Effector memory CD8-positive, alpha-beta T cell (primary cell): ENCODE data around the gene GRIN2C.

ENCODE experiments used
- ATAC-seq: fragments of 150-1000 bp; cut with Tn5 transposase; replicated peaks from 2 replicates; pipeline ENCODE4 v1.10.0; 2021; ENCODE audit warnings: mild to moderate bottlenecking, moderate library complexity
- DNase-seq, 3 experiments: peaks; one replicate each; pipeline ENCODE4 v3.0.0; 2021
- H3K27ac Mint-ChIP-seq, 2 donors: one replicate each; pipeline ENCODE4 v1.8.0; 2022; ENCODE audit warnings: mild to moderate bottlenecking in 2 of 2, mixed read lengths in 2 of 2, moderate library complexity in 2 of 2
- H3K27me3 Mint-ChIP-seq, 2 donors: one replicate each; pipeline ENCODE4 v1.8.0; 2022; ENCODE audit warnings: mixed read lengths in 2 of 2
- H3K36me3 Mint-ChIP-seq: one replicate; pipeline ENCODE4 v1.8.0; 2022; ENCODE audit warnings: mild to moderate bottlenecking, moderate library complexity, mixed read lengths; ENCODE audit not compliant: insufficient read depth
- H3K4me1 Mint-ChIP-seq, 2 donors: one replicate each; pipeline ENCODE4 v1.8.0; 2022; ENCODE audit warnings: low read depth in 2 of 2, mixed read lengths in 2 of 2
- H3K4me3 Mint-ChIP-seq, 2 donors: one replicate each; pipeline ENCODE4 v1.8.0; 2022; ENCODE audit warnings: mild to moderate bottlenecking in 2 of 2, mixed read lengths in 2 of 2, moderate library complexity in 2 of 2
- H3K9me3 Mint-ChIP-seq, 2 donors: one replicate each; pipeline ENCODE4 v1.8.0; 2022; ENCODE audit warnings: mixed read lengths in 2 of 2

The GRIN2C gene

GRCh38 chr17:74812109-74813009 lies 47.3 kb downstream of the GRIN2C start:
- Mint-ChIP-seq H3K4me3 (no peak overlapping the region), H3K27me3 (no peaks in the 10 kb centered on the region), H3K27ac (no peak overlapping the region), H3K9me3 (no peaks in the 10 kb centered on the region), H3K36me3 (peaks cover 7% of the 10 kb centered on the region), H3K4me1 (peaks cover under 1 to 8% of the 10 kb centered on the region in 2 donors)
- ATAC-seq: no peak
- DNase-seq: no peak

GRCh38 chr17:74810699-74811485 lies 48.8 kb downstream of the GRIN2C start:
- ATAC-seq (no peak), DNase-seq (no peak)
- Mint-ChIP-seq H3K27ac (no peak overlapping the region), H3K9me3 (no peaks in the 10 kb centered on the region), H3K4me1 (peaks cover 3 to 7% of the 10 kb centered on the region in 2 donors), H3K27me3 (no peaks in the 10 kb centered on the region), H3K36me3 (peaks cover 7% of the 10 kb centered on the region), H3K4me3 (no peak overlapping the region)

DNA sequence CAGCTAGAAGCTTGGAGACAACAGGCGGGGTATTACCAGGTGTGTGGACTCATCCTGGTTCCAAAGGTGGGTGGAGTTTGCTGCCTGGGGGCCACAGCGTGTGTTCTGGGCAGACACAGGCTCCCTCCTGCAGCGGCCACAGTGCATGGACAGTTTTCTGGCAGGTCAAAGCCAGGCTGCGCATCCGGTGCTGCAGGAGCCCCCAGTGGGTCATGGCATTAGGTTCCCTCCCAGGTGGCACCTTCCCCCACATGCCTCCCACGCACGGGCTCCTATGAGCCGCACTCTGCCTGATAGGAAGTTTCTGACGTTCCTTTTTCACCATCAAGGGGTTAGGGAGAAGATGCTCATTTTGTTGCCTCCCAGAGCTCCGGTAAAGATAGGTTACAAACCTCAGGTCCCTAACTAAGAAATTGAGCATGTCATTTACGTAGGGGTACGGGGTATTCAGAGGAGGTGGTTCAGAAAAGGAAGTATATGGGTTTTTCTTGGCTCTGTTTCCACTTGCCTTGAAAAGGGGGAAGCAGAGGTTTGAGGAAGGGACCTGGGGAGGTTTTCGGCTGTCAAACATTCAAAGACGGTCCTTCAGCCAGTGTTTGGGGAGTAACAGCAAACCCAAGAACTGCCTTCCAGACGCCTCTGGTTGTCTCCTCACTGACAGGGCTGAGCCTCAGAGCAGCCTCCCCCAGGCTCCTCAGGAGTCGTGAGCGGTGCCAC lies 50.8 kb downstream of the GRIN2C start:
- no peak for ATAC-seq
- H3K27ac Mint-ChIP-seq: no peak overlapping the region
- no peak for DNase-seq

DNA sequence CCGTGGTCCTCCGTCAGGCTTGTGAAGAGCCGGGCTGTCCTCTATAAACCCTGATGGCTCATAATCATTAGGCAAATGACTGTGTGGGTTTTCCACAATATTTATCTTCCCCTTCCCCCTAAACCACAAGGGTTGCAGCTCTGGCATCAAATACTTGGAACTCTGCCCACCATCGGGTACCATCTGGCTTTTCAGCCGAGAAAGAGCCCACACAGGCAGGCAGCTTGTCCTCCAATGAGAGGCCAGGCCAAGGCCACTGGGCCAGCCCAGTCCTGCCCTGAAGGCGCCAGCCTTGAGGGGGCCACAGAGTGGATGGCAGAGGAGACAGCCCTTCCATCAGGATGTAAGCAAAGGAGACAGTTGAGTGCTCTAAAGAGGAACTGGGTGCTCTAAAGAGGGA lies 51.8 kb downstream of the GRIN2C start:
- Mint-ChIP-seq H3K27ac (no peak overlapping the region), H3K27me3 (no peaks in the 10 kb centered on the region), H3K4me1 (peaks cover 1 to 3% of the 10 kb centered on the region in 2 donors), H3K4me3 (no peak overlapping the region), H3K36me3 (peaks cover 17% of the 10 kb centered on the region), H3K9me3 (no peaks in the 10 kb centered on the region)
- ATAC-seq: no peak
- no peak for DNase-seq

More for the DNA sequence above, 50.8 kb downstream of the GRIN2C start:
- H3K36me3 Mint-ChIP-seq: peaks cover 12% of the 10 kb centered on the region
- no peaks in the 10 kb centered on the region for H3K27me3 Mint-ChIP-seq
- no peaks in the 10 kb centered on the region for H3K9me3 Mint-ChIP-seq
- H3K4me1 Mint-ChIP-seq: peaks cover 1 to 3% of the 10 kb centered on the region in 2 donors
- H3K4me3 Mint-ChIP-seq: no peak overlapping the region

- ATAC-seq (no peak), DNase-seq (no peak)
- peaks cover 1 to 3% of the 10 kb centered on the region in 2 donors for H3K4me1 Mint-ChIP-seq
- H3K27ac Mint-ChIP-seq: no peak overlapping the region
- H3K36me3 Mint-ChIP-seq: peaks cover 16% of the 10 kb centered on the region
- no peaks in the 10 kb centered on the region for H3K9me3 Mint-ChIP-seq
- H3K27me3 Mint-ChIP-seq: no peaks in the 10 kb centered on the region
- no peak overlapping the region for H3K4me3 Mint-ChIP-seq
Measured at GRCh38 chr17:74807441-74807840, 52.2 kb downstream of the GRIN2C start.

DNA sequence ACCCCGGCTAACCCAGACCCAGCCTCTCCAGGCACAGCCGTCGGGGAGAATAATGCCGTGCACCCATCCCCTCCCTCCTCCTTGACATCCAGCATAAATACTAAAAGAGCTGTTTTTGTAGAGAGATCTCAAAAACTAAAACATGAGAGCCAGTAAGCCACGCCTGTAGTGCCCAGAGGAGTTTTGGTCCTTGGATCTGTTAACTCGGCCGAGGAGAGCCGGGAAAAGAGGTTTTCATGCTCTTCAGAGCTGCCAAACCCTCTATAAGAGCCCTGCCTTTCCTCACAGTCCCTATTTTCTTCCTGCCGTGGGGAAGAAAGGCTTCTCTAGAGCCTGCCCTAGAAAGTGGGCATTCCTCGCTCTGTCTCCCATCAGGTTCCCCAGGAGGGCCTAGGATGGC lies 53.4 kb downstream of the GRIN2C start:
- Mint-ChIP-seq H3K9me3 (no peaks in the 10 kb centered on the region), H3K4me1 (peaks cover 2 to 3% of the 10 kb centered on the region in 2 donors), H3K27ac (no peak overlapping the region), H3K4me3 (no peak overlapping the region), H3K36me3 (peaks cover 15% of the 10 kb centered on the region), H3K27me3 (no peaks in the 10 kb centered on the region)
- DNase-seq (no peak), ATAC-seq (no peak)

- Mint-ChIP-seq H3K27me3 (no peaks in the 10 kb centered on the region), H3K4me1 (peaks cover 2 to 3% of the 10 kb centered on the region in 2 donors), H3K9me3 (no peaks in the 10 kb centered on the region), H3K27ac (no peak overlapping the region), H3K36me3 (peaks cover 19% of the 10 kb centered on the region), H3K4me3 (no peak overlapping the region)
- ATAC-seq (no peak), DNase-seq (no peak)
Measured at GRCh38 chr17:74805591-74805991, 54.1 kb downstream of the GRIN2C start.

GRCh38 chr17:74804683-74805082 lies 55.0 kb downstream of the GRIN2C start:
- peaks cover 19% of the 10 kb centered on the region for H3K36me3 Mint-ChIP-seq
- no peak for ATAC-seq
- H3K4me3 Mint-ChIP-seq: no peak overlapping the region

DNA sequence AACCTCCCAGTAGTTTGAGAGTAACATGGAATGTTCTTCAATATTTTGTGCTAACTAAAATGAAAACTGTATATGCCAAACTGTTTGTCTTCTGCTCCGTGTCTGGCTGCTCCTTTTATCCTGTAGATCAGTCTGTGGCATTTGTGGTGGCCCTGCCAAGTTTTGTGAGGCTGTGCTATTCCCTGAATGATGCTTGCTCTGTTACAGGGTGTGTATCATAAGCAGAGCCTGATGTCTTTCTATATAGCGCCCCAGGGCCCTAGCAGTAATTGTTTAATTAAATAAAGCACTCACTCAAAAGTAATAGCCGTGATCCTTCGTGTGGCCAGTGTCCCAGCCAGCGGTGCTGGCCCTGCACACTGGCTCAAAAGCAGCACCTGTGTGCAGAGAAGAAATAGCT lies 55.7 kb downstream of the GRIN2C start:
- Mint-ChIP-seq H3K36me3 (peaks cover 19% of the 10 kb centered on the region), H3K27ac (no peak overlapping the region), H3K9me3 (no peaks in the 10 kb centered on the region), H3K27me3 (no peaks in the 10 kb centered on the region), H3K4me3 (no peak overlapping the region), H3K4me1 (peaks cover 2 to 3% of the 10 kb centered on the region in 2 donors)
- no peak for DNase-seq
- ATAC-seq: no peak

More at GRCh38 chr17:74804683-74805082, 55.0 kb downstream of the GRIN2C start:
- DNase-seq: no peak
- Mint-ChIP-seq H3K4me1 (peaks cover 2 to 3% of the 10 kb centered on the region in 2 donors), H3K9me3 (no peaks in the 10 kb centered on the region), H3K27ac (no peak overlapping the region), H3K27me3 (no peaks in the 10 kb centered on the region)

- Mint-ChIP-seq H3K4me3 (no peak overlapping the region), H3K4me1 (peaks cover 2 to 3% of the 10 kb centered on the region in 2 donors), H3K27ac (no peak overlapping the region), H3K36me3 (peaks cover 19% of the 10 kb centered on the region), H3K27me3 (no peaks in the 10 kb centered on the region), H3K9me3 (no peaks in the 10 kb centered on the region)
- no peak for DNase-seq
- no peak for ATAC-seq
Measured at GRCh38 chr17:74803388-74803930, 56.2 kb downstream of the GRIN2C start.

- no peak overlapping the region for H3K4me3 Mint-ChIP-seq
- no peak overlapping the region for H3K27ac Mint-ChIP-seq
- peaks cover 20% of the 10 kb centered on the region for H3K36me3 Mint-ChIP-seq
- peaks cover 0 to 1% of the 10 kb centered on the region in 2 donors for H3K4me1 Mint-ChIP-seq
- no peaks in the 10 kb centered on the region for H3K9me3 Mint-ChIP-seq
- DNase-seq: no peak
- no peaks in the 10 kb centered on the region for H3K27me3 Mint-ChIP-seq
- ATAC-seq: no peak
Measured at GRCh38 chr17:74801896-74802295, 57.8 kb downstream of the GRIN2C start.

DNA sequence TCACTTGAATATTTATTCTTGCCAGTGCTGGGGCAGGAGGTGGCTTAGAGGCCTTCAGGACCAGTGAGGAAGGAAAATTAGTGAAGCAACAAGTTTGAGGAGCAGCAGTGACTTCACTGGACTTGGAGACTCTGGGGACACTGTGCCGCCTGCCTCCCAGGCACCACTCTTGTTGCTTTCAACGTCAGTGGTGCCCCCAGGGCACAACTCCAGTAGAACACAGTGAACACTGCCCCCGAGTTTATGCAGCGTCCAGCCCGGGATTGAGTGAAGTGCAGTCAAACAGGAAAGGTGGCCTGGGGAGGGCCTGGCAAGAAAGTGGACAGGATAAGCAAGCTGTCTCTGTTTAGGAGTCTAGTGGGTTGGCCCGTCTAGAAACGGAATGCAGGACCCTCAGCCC lies 59.2 kb downstream of the GRIN2C start:
- Mint-ChIP-seq H3K27ac (no peak overlapping the region), H3K27me3 (no peaks in the 10 kb centered on the region), H3K9me3 (no peaks in the 10 kb centered on the region), H3K4me1 (peaks cover 0 to 1% of the 10 kb centered on the region in 2 donors), H3K36me3 (peaks cover 25% of the 10 kb centered on the region), H3K4me3 (no peak overlapping the region)
- ATAC-seq: no peak
- no peak for DNase-seq

DNA sequence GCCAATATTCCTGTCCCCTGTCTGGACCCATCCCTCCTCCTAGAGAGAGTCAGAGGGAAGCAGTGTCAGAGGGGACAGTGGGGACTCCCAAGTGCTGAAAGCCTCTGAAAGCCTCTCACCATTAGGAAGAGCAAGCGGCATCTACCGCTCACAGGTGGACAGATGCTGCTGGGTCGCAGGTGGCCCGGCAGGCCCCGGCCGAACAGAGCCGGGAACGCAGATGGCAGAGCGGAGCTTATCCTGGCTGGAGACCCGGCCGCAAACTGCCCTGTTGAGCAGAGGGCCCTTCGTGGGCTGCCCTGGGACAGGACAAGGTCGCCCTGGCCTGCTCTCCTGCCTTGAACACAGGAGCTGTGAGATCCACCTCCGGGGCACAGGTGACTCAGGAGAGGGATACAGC lies 60.6 kb downstream of the GRIN2C start:
- Mint-ChIP-seq H3K27me3 (no peaks in the 10 kb centered on the region), H3K36me3 (peaks cover 34% of the 10 kb centered on the region), H3K27ac (no peak overlapping the region), H3K4me1 (peaks cover 0 to 1% of the 10 kb centered on the region in 2 donors), H3K9me3 (no peaks in the 10 kb centered on the region), H3K4me3 (no peak overlapping the region)
- DNase-seq (no peak), ATAC-seq (no peak)
